GM12873 (cell line): ENCODE measurements around the gene HSPH1.

Experiments
- TF ChIP-seq, protein P1 (sequence below): IDR thresholded peaks from 2 replicates; pipeline ENCODE4 v1.5.1; 2012; ENCODE audit warnings: low read depth, mild to moderate bottlenecking, moderate library complexity, low read length, control low read depth; ENCODE audit not compliant: insufficient read depth; ENCODE audit errors: missing control alignments

The HSPH1 gene

DNA sequence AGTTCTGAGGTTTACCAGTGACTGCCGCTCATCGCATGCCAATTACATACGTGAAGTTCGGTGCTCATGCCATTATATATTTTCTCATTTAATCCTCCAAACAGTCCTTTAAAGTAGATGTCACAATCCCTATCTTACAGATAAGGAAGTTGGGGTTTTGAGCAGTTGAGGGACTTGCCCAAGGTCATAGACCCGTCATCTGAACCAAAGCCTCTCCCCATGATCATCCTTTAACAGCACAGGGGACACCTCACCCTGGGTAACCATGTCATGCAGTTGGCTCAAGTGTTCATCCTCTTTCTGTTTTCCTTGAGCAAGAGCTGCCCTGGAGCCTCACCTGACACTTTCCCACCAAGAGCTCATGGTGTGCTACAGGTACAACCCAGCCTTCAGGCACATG, 69.1 kb downstream of the HSPH1 start:
- TF ChIP-seq, protein P1, sequence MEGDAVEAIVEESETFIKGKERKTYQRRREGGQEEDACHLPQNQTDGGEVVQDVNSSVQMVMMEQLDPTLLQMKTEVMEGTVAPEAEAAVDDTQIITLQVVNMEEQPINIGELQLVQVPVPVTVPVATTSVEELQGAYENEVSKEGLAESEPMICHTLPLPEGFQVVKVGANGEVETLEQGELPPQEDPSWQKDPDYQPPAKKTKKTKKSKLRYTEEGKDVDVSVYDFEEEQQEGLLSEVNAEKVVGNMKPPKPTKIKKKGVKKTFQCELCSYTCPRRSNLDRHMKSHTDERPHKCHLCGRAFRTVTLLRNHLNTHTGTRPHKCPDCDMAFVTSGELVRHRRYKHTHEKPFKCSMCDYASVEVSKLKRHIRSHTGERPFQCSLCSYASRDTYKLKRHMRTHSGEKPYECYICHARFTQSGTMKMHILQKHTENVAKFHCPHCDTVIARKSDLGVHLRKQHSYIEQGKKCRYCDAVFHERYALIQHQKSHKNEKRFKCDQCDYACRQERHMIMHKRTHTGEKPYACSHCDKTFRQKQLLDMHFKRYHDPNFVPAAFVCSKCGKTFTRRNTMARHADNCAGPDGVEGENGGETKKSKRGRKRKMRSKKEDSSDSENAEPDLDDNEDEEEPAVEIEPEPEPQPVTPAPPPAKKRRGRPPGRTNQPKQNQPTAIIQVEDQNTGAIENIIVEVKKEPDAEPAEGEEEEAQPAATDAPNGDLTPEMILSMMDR: no peak

DNA sequence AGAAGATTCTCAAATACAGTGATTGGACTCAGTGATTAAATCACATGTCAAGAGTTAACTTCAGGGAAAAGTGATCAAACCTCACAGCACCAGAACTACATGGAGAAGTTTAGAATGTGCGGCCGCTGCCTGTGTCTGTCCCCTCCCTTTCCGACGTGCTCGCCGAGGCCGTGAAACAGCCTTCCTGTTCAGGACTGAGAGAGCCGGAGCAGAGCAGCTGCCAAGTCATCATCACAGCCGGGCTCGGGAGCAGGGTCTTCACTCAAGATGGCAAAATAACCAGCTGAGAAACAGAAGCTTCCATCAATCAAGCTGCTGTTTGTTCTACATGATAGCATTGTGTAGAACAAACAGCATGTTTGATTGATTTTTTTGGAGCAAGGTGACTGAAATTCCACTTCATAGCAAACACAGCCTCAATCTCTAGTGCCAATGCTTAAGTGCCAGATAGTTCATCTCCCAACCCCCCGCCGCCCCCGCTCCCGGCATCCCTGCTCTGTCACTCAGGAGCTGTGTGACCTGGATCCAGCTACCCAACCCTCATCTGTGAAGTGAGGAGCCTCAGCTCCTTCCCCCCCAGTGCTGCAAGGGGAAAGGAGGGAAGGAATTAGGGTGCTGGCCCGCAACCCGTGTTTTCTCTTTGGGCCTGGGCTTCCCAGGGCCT, 70.6 kb downstream of the HSPH1 start:
- TF ChIP-seq, protein P1: no peak

DNA sequence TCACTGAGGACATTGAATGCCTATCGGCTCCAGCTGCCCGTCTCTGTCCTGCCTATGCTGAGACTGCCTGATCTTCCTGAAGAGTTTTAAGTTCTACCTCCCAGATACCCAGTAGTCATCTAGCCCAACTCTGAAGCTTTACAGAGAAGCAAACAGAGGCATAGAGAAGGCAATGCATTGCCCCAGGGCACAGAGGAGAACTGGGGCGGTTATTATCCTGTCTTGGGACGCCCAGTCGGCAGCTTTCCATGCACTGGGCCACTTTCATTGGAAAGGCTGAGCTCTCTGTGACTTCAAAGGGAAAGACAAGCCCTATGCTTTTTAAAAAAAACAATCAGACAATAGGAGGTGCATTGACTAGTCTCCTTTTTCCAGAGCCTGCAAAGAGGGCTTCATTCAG, 71.6 kb downstream of the HSPH1 start:
- TF ChIP-seq, protein P1: no peak

DNA sequence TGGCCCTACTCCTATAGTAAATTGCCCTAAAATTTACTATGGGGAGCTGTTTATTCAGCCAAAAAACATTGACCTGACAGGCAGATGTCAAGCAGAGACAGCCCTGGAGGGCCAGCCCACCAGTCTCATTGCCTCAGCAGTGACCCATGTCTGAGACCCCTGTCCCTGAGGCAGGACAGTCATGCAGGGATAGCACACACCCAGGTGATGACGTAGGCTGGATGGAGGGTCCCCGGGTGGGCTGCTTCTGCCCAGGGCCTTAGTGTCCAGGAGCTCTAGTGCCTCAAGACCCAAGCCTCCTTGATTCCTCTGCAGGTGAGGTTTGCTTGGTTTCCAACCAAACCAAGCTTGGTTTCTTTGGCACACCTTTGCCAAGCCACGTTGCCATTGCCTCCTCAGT, 72.1 kb downstream of the HSPH1 start:
- TF ChIP-seq, protein P1: no peak

DNA sequence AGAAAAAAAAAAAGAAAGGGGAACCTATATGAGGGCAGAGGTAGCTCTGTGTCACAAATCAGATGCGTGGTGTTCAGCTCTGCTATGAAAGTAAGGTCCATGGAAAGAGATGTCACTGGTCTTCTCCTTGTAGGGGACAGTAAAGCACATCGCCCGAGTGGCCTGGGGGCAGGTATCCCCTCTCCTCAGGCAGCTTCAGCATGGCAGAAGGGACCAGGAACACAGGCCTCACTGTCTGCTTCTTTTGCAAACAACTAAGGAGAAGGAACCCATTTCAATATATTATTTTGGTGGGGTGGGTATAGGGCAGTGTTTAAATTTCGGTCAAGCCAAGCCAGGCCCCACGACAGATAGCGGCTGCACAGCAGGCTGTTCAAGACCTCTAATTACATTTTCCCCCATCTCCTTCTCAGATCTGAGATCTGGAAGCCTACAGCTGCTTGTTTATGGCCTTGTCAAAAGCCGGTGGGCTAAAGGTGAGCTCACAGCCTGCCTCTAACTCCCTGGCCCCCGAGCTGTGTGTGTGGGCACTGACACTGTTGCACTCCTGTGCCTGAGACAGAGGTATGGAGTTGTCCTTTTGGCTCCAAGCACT, 72.8 kb downstream of the HSPH1 start:
- TF ChIP-seq, protein P1: no peak
